Heart right ventricle (tissue), 16 donors: ENCODE results near the gene GJB3. TPM values are rescaled to one million over a fixed set of nuclear protein-coding genes. Genes with fewer than 3 reads are reported as not detected.

Source experiments
- ATAC-seq, 8 donors: fragments of 200-7000 bp; cut with Tn5 transposase; one replicate each; pipeline ENCODE4 v1.9.1; 2020; ENCODE audit warnings: mild to moderate bottlenecking in 8 of 8, moderate library complexity in 8 of 8, moderate number of reproducible peaks in 1 of 8
- DNase-seq, 2 donors: peaks; one replicate each; pipeline ENCODE4 v3.0.0-alpha.2; 2020
- H3K27ac ChIP-seq, 10 donors: fragments of 200-600 bp; sonication (generic) in 2 of 10; one replicate each; pipeline versions ENCODE4 v1.5.0 to v1.8.0; 2020 to 2022; ENCODE audit warnings: mild to moderate bottlenecking in 3 of 10
- H3K27me3 ChIP-seq, 7 donors: fragments of 200-600 bp; one replicate each; pipeline ENCODE4 v1.8.0; 2021 to 2022; ENCODE audit warnings: mild to moderate bottlenecking in 2 of 7
- H3K36me3 ChIP-seq, 9 donors: fragments of 200-600 bp; sonication (generic) in 1 of 9; one replicate each; pipeline versions ENCODE4 v1.5.0 to v1.8.0; 2020 to 2022; ENCODE audit warnings: mild to moderate bottlenecking in 2 of 9
- H3K4me1 ChIP-seq, 9 donors: fragments of 200-600 bp; sonication (generic) in 1 of 9; one replicate each; pipeline versions ENCODE4 v1.5.0 to v1.8.0; 2020 to 2022; ENCODE audit warnings: mild to moderate bottlenecking in 4 of 9
- H3K4me3 ChIP-seq, 10 donors: fragments of 200-600 bp; sonication (generic) in 2 of 10; one replicate each; pipeline versions ENCODE4 v1.5.0 to v1.8.0; 2020 to 2022; ENCODE audit warnings: mild to moderate bottlenecking in 7 of 10, moderate library complexity in 2 of 10
- H3K9me3 ChIP-seq, 11 donors: fragments of 200-600 bp in 10 of 11; sonication (generic) in 2 of 11; one replicate each; pipeline versions ENCODE4 v1.5.0 to v1.8.0; 2013 to 2022; ENCODE audit warnings: mild to moderate bottlenecking in 2 of 11, control low read depth in 1 of 11, moderate library complexity in 1 of 11
- WGBS, 2 donors: extraction: QIAGEN DNeasy Blood & Tissue Kit; methylation state at CpG; one replicate each; pipeline ENCODE4 v1.1.7; 2013; ENCODE audit warnings: inconsistent platforms in 1 of 2; 5-methylcytosine and 5-hydroxymethylcytosine counted together
- intact Hi-C, 10 donors: fragments of 100-400 bp; cut with DNase I; formaldehyde crosslinking; loops; one replicate each; pipeline versions ENCODE4 v1.11.1 to v1.14.2; 2022
- polyA plus RNA-seq, 2 donors: library from polyadenylated mRNA; stranded (reverse); fragments of 200-250 nt; gene quantifications; one replicate each; pipeline ENCODE4 v1.2.3, GENCODE V29; 2013
- total RNA-seq, 10 donors: library from RNA; stranded (reverse); fragmentation: NEBNext Ultra II Directional in 3 of 10; extraction: Animal tissue kit (Norgen Biotek cat#: 25700) in 3 of 10; gene quantifications; one replicate each; pipeline versions ENCODE4 v1.2.1 to v1.2.4, GENCODE V29; 2021 to 2023
- TF ChIP-seq, protein P1 (sequence below), 9 donors: fragments of 200-600 bp; sonication (generic) in 2 of 9; IDR thresholded peaks; one replicate each; pipeline versions ENCODE4 v1.5.0 to v1.8.0; 2021 to 2022; ENCODE audit warnings: antibody characterized with exemption in 9 of 9, mild to moderate bottlenecking in 5 of 9, moderate library complexity in 1 of 9
- donor health status: Arrhythmogenic right ventricular cardiomyopathy.
- donor health status: ischemic (EF 13 %, LVEDD 7.1; RV severe dilation, severe dysfunction).
- donor health status: healthy with polysubstance abuse.
- donor health status: DM: no; HTN: yes; CAD: no.
- donor health status: DM: no; HTN: no; CAD: no.
- donor health status: ischemic (EF 25% LVEDD 6.9; RV normal size, moderate dysfunction).
- donor health status: ischemic (EF 25% LVEDD 5.7; RV mildly dilated, moderate dysfunction).
- donor health status: healthy.
- donor health status: DM: yes; HTN: yes; CAD: no.
- donor health status: Ischemic cardiomyopathy.
- donor health status: ischemic (EF 35%, LVEDD 5.7; RV mildly dilated, moderate dysfunction).
- donor health status: nonischemic (EF 11% LVEDD 7.7; RV severe dilation, severe dysfunction).
- donor health status: DM: yes; HTN: yes; CAD: no.
- donor health status: PGD.
- donor health status: ischemic (EF 29% LVEDD 5.4; RV normal size, mild dysfunction).
- donor health status: nonischemic (EF 23%, LVEDD 6.1; RV moderate dilation, normal function).

GJB3 gene
- total and polyA plus RNA-seq, 12 donors: not detected

DNA sequence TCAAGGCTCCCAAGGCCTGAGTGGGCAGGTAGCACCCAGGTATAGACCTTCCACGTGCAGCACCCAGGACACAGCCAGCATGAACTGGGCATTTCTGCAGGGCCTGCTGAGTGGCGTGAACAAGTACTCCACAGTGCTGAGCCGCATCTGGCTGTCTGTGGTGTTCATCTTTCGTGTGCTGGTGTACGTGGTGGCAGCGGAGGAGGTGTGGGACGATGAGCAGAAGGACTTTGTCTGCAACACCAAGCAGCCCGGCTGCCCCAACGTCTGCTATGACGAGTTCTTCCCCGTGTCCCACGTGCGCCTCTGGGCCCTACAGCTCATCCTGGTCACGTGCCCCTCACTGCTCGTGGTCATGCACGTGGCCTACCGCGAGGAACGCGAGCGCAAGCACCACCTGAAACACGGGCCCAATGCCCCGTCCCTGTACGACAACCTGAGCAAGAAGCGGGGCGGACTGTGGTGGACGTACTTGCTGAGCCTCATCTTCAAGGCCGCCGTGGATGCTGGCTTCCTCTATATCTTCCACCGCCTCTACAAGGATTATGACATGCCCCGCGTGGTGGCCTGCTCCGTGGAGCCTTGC lies 19.7 kb upstream of the GJB3 start:
- no peak overlapping the region for H3K4me3 ChIP-seq
- H3K36me3 ChIP-seq: no peaks in the 10 kb centered on the region
- DNase-seq: no peak
- intact Hi-C loops: no loop called here
- TF ChIP-seq, protein P1, sequence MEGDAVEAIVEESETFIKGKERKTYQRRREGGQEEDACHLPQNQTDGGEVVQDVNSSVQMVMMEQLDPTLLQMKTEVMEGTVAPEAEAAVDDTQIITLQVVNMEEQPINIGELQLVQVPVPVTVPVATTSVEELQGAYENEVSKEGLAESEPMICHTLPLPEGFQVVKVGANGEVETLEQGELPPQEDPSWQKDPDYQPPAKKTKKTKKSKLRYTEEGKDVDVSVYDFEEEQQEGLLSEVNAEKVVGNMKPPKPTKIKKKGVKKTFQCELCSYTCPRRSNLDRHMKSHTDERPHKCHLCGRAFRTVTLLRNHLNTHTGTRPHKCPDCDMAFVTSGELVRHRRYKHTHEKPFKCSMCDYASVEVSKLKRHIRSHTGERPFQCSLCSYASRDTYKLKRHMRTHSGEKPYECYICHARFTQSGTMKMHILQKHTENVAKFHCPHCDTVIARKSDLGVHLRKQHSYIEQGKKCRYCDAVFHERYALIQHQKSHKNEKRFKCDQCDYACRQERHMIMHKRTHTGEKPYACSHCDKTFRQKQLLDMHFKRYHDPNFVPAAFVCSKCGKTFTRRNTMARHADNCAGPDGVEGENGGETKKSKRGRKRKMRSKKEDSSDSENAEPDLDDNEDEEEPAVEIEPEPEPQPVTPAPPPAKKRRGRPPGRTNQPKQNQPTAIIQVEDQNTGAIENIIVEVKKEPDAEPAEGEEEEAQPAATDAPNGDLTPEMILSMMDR (IDR thresholded peaks at IDR 0.05): no peak
- 92 to 94% methylated on average over 33 of the region's 33 CpGs for WGBS, 2 donors
- ATAC-seq: no peak
- no peak overlapping the region for H3K27ac ChIP-seq
- no peaks in the 10 kb centered on the region for H3K9me3 ChIP-seq
- no peaks in the 10 kb centered on the region for H3K4me1 ChIP-seq
- peaks cover 0 to 15% (median 0%) of the 10 kb centered on the region in 7 donors for H3K27me3 ChIP-seq

DNA sequence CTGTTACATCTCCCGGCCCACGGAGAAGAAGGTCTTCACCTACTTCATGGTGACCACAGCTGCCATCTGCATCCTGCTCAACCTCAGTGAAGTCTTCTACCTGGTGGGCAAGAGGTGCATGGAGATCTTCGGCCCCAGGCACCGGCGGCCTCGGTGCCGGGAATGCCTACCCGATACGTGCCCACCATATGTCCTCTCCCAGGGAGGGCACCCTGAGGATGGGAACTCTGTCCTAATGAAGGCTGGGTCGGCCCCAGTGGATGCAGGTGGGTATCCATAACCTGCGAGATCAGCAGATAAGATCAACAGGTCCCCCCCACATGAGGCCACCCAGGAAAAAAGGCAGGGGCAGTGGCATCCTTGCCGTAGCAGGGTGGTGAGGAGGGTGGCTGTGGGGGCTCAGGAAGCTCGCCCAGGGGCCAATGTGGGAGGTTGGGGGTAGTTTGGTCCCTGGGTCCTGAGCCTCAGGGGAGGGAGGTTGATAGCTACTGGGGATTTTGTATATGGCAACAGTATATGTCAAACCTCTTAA lies 19.2 kb upstream of the GJB3 start:
- H3K9me3 ChIP-seq: no peaks in the 10 kb centered on the region
- 86 to 88% methylated on average over 13 of the region's 13 CpGs for WGBS, 2 donors
- no peaks in the 10 kb centered on the region for H3K36me3 ChIP-seq
- intact Hi-C loops: no loop called here
- ATAC-seq (no peak), DNase-seq (no peak)
- TF ChIP-seq, protein P1 (IDR thresholded peaks at IDR 0.05): no peak
- no peak overlapping the region for H3K4me3 ChIP-seq
- H3K4me1 ChIP-seq: no peaks in the 10 kb centered on the region
- H3K27me3 ChIP-seq: peaks cover 0 to 17% (median 0%) of the 10 kb centered on the region in 7 donors
- H3K27ac ChIP-seq: no peak overlapping the region

DNA sequence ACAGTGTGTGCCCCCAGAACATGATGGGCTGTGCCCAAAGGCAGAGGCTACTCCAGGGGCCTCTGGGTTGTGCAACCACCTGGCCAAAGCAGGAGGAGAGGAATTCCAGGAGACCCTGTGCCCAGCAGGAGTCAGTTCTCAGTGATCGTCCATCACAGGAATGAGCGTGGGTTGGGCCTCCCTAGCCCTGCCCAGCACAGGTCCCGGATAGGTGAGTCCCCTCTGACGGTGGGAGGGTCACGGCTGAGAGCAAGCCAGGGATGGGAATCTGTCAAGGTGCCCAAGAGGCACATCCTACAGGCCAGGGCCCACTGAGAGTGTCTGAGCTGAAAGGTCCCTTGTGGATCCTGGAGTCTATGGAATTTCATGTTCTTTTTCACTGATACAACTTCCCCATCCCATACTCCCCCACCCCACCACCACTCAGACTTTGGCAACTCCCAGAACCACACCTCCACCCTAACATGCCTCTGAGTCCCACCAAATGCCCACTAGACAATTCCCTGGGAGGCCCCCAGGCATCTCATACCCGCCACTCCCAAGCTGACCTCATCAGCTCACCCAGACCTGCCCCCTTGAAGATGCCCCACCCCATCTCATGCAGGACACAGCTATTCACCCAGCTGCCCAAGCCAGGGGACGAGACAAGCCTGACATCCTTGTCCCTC lies 18.4 kb upstream of the GJB3 start:
- DNase-seq (no peak), ATAC-seq (no peak)
- Histone ChIP-seq H3K9me3 (no peaks in the 10 kb centered on the region), H3K4me1 (no peaks in the 10 kb centered on the region), H3K27me3 (peaks cover 0 to 21% (median 0%) of the 10 kb centered on the region in 7 donors), H3K27ac (no peak overlapping the region), H3K36me3 (no peaks in the 10 kb centered on the region), H3K4me3 (no peak overlapping the region)
- intact Hi-C loops: no loop called here
- 65 to 67% methylated on average over 7 of the region's 7 CpGs for WGBS, 2 donors
- TF ChIP-seq, protein P1 (IDR thresholded peaks at IDR 0.05): no peak

DNA sequence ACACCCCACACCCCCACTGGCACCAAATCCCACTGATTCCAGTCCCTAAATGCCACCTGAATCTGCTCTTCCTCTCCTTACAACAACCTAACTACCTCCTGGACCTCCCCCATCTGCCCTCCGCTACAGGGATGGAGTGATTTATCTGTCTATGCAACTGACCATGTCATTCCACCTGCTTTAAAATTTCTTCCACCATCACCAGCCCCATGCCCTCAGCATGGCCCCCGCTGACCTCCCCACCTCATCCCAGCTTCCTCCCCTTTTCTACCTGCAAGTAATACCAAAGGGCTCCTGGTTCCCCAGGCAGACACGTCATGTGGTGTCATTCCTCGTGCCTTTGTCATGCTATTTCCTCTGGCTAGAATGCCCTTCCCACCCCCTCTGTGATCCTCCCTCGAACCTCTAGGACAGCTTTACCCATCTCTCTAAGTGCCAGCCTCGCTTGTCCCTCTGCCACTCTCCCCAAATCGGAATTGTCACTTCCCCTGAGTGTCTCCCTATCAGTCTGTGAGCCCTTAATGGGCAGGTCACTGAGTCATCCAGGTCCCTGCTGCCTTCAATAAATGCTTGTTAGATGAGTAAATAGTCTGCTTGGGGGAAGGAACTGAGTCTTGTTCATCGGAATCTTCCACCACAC lies 17.8 kb upstream of the GJB3 start:
- intact Hi-C loops: no loop called here
- no peaks in the 10 kb centered on the region for H3K36me3 ChIP-seq
- TF ChIP-seq, protein P1 (IDR thresholded peaks at IDR 0.05): no peak
- DNase-seq (no peak), ATAC-seq (no peak)
- peaks cover 0 to 26% (median 0%) of the 10 kb centered on the region in 7 donors for H3K27me3 ChIP-seq
- H3K4me1 ChIP-seq: no peaks in the 10 kb centered on the region
- no peak overlapping the region for H3K27ac ChIP-seq
- no peak overlapping the region for H3K4me3 ChIP-seq
- no peaks in the 10 kb centered on the region for H3K9me3 ChIP-seq
- WGBS, 2 donors: 50 to 51% methylated on average over 8 of the region's 8 CpGs
